ENCODE measurements around the gene ASTN2. TPM values are rescaled to one million over a fixed set of nuclear protein-coding genes. Genes with fewer than 3 reads are reported as not detected.

ASTN2 gene
- total and polyA plus RNA-seq, 10 donors: 0.87 to 6.1 (median 3.7) TPM

DNA sequence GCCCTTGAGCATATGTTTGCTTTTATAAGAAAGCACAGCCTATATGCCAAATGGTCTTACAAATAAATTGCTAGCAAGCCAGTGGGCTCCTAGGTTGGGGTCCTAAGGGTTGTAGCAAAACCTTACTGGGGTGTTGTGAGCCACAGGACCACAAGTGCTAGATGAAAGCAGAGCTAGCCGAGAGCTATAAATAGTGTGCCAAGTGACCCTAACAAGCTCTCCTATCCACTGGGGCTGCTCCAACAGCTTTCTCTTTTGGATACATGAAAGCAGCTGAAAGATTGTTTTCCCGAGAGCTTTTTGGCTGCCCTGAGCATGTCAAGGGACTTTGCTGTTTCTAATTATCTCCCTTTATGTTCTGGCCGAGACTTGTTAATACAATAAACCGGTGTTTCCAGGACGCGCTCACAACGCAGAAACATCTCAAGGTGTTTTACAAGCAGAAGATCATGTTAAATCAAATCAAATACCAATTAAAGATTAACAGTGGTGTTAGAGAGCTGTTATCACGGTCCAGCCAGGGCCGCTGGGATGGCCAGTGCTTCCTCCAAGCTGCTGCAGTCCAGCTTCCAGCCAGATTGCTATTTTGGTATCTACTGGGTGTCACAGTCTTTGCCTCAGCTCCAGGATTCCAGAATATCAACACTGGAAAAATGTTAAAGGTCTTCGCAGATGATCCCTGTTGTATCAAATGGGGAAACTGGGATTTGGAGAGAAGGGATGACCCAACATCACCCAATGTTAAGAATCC lies 351.0 kb downstream of the ASTN2 start:
- H3K4me3 ChIP-seq: no peak overlapping the region
- intact Hi-C loops (cut with DNase I; ENCODE audit: low total_unique reads): no loop called here
- 84 to 91% (median 88%) methylated on average over 10 of the region's 10 CpGs for WGBS, 5 donors
- no peaks in the 10 kb centered on the region for H3K4me1 ChIP-seq
- no peak for DNase-seq
- H3K9me3 ChIP-seq: peaks cover 0 to 7% (median 0%) of the 10 kb centered on the region in 8 donors
- H3K27me3 ChIP-seq (replicated peaks in 1 of 7): no peaks in the 10 kb centered on the region
- TF ChIP-seq POLR2AphosphoS5 (IDR thresholded peaks at IDR 0.05) (no peak), POLR2A (IDR thresholded peaks at IDR 0.05) (no peak)
- TF ChIP-seq, protein P1, sequence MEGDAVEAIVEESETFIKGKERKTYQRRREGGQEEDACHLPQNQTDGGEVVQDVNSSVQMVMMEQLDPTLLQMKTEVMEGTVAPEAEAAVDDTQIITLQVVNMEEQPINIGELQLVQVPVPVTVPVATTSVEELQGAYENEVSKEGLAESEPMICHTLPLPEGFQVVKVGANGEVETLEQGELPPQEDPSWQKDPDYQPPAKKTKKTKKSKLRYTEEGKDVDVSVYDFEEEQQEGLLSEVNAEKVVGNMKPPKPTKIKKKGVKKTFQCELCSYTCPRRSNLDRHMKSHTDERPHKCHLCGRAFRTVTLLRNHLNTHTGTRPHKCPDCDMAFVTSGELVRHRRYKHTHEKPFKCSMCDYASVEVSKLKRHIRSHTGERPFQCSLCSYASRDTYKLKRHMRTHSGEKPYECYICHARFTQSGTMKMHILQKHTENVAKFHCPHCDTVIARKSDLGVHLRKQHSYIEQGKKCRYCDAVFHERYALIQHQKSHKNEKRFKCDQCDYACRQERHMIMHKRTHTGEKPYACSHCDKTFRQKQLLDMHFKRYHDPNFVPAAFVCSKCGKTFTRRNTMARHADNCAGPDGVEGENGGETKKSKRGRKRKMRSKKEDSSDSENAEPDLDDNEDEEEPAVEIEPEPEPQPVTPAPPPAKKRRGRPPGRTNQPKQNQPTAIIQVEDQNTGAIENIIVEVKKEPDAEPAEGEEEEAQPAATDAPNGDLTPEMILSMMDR (IDR thresholded peaks at IDR 0.05 in 8 of 11, conservative IDR thresholded peaks at IDR 0.05 in 3 of 11): no peak
- no peaks in the 10 kb centered on the region for H3K36me3 ChIP-seq
- no peak overlapping the region for H3K27ac ChIP-seq

DNA sequence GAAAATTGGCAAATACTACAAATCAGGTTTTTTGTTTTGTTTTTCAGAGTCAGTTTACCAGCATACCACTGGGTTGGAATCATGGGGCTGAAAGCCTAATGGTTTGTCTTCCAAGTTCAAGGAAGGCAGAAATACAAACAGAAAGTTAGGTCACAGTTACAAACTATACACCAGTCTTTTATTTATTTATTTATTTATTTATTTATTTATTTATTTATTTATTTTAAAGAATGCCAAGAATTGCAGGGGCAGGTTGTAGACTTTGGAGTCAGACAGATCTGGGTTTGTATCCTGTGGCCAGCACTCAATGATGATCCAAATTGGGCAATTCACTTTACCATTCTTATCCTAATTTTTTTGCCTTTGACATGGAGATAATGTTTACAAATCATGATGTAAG lies 353.9 kb downstream of the ASTN2 start:
- TF ChIP-seq POLR2AphosphoS5 (IDR thresholded peaks at IDR 0.05) (no peak), POLR2A (IDR thresholded peaks at IDR 0.05) (no peak)
- TF ChIP-seq, protein P1 (IDR thresholded peaks at IDR 0.05 in 8 of 11, conservative IDR thresholded peaks at IDR 0.05 in 3 of 11): no peak

DNA sequence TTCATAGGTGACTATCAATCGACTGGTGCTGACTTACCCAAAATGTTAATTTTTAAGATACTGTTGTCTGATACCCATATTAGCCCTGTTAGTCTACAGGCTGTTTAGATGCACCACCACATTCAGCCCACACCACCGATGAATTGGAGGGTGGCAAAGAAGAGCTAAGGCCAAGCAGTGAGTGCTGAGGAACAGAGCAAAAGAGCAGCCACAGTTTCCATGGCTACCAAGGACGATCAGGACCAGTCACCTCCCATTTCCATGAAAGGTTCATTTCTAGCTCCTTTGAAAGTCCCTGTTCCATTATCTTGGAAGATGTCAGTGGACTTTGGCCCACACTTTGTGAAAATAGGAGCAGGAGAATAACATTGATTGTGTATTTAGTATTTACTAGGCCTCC lies 364.9 kb downstream of the ASTN2 start:
- Histone ChIP-seq H3K9me3 (no peaks in the 10 kb centered on the region), H3K36me3 (no peaks in the 10 kb centered on the region), H3K4me3 (no peak overlapping the region), H3K4me1 (no peaks in the 10 kb centered on the region), H3K27ac (no peak overlapping the region), H3K27me3 (replicated peaks in 1 of 7) (no peaks in the 10 kb centered on the region)
- WGBS, 5 donors: 81 to 86% (median 84%) methylated on average over 3 of the region's 3 CpGs
- DNase-seq: no peak
- intact Hi-C loops (cut with DNase I; ENCODE audit: low total_unique reads): no loop called here
- TF ChIP-seq, protein P1 (IDR thresholded peaks at IDR 0.05 in 8 of 11, conservative IDR thresholded peaks at IDR 0.05 in 3 of 11): no peak
- TF ChIP-seq POLR2A (IDR thresholded peaks at IDR 0.05) (no peak), POLR2AphosphoS5 (IDR thresholded peaks at IDR 0.05) (no peak)

More for the DNA sequence above, 353.9 kb downstream of the ASTN2 start:
- intact Hi-C loops (cut with DNase I; ENCODE audit: low total_unique reads): no loop called here
- H3K27ac ChIP-seq: no peak overlapping the region
- no peak overlapping the region for H3K4me3 ChIP-seq
- H3K4me1 ChIP-seq: no peaks in the 10 kb centered on the region
- no peaks in the 10 kb centered on the region for H3K36me3 ChIP-seq
- H3K27me3 ChIP-seq (replicated peaks in 1 of 7): no peaks in the 10 kb centered on the region
- DNase-seq: no peak
- H3K9me3 ChIP-seq: peaks cover 0 to 7% (median 0%) of the 10 kb centered on the region in 8 donors

DNA sequence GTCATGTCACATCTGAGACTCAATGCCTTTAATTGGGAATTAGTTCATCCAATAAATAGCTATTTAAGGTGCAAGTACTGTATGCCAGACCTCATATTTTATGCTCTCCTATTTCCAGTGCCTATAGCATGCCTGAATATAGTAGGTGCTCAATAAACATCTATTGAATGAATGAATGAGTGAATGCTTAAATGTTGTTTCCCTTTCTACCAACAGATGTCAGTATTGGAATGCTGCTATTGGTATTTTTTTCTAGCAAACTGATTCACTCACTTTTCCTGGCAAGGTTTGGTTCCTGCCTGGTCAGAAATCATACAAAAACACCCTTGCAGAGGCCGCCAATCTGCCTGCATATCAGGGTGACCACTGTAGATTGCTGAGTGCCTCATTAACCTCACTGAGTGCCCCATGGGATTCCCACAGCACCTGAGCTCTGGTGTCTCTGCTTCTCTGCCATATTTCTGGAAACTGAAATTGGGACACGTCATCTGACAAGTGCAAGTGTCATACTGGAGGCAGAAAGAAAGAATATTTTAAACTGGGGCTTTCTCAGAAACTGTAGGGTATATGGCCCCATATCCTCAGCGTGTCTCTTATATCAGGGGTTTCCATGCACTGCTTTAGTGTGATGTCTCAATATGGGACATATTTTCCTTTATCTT lies 368.1 kb downstream of the ASTN2 start:
- Histone ChIP-seq H3K4me1 (no peaks in the 10 kb centered on the region), H3K27me3 (replicated peaks in 1 of 7) (no peaks in the 10 kb centered on the region), H3K9me3 (no peaks in the 10 kb centered on the region), H3K27ac (no peak overlapping the region), H3K36me3 (no peaks in the 10 kb centered on the region), H3K4me3 (no peak overlapping the region)
- DNase-seq: no peak
- TF ChIP-seq POLR2AphosphoS5 (IDR thresholded peaks at IDR 0.05) (no peak), POLR2A (IDR thresholded peaks at IDR 0.05) (no peak)
- TF ChIP-seq, protein P1 (IDR thresholded peaks at IDR 0.05 in 8 of 11, conservative IDR thresholded peaks at IDR 0.05 in 3 of 11): no peak
- WGBS, 5 donors: 79 to 88% (median 82%) methylated on average over 3 of the region's 3 CpGs
- intact Hi-C loops (cut with DNase I; ENCODE audit: low total_unique reads): no loop called here

All from spleen (tissue), 11 donors.